Retinal pigment epithelial cell (primary cell): ENCODE measurements around the gene GFRA1.
"Not testable (repeated sequence)": the region's sequence is repeated elsewhere in the genome, so short reads cannot be mapped to it uniquely, and the experiment has no call there.

Experiments
- DNase-seq: peaks from one replicate; pipeline ENCODE4 v3.0.0-alpha.2; 2010; ENCODE audit warnings: low read depth
- H3K4me3 ChIP-seq: 2 replicates; pipeline ENCODE4 v1.5.1; 2011; ENCODE audit warnings: mild to moderate bottlenecking, low read length, control low read depth, moderate library complexity
- TF ChIP-seq, protein P1 (sequence below): conservative IDR thresholded peaks from 2 replicates; pipeline ENCODE4 v1.5.1; 2011; ENCODE audit warnings: low read depth, low read length, control low read depth, inconsistent platforms

The GFRA1 gene

DNA sequence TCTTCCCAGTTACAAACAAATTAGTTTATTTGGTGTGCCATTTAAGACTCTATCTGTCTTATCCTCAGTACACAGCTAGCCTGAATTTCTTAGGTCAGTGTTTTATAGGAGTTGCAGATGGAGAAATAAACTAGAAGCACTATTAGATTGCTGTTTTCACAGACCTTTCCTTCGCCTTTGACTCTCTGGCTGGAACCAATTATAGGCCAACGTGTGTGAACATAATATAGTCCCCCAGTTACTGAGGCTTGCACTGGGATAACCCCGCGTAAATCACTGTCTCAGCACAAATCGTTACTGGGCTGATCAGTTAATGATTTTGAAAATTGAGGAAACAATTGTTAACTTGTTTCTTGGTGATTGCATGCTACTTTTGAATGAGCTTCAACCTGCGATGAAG lies 233.4 kb downstream of the GFRA1 start:
- TF ChIP-seq, protein P1, sequence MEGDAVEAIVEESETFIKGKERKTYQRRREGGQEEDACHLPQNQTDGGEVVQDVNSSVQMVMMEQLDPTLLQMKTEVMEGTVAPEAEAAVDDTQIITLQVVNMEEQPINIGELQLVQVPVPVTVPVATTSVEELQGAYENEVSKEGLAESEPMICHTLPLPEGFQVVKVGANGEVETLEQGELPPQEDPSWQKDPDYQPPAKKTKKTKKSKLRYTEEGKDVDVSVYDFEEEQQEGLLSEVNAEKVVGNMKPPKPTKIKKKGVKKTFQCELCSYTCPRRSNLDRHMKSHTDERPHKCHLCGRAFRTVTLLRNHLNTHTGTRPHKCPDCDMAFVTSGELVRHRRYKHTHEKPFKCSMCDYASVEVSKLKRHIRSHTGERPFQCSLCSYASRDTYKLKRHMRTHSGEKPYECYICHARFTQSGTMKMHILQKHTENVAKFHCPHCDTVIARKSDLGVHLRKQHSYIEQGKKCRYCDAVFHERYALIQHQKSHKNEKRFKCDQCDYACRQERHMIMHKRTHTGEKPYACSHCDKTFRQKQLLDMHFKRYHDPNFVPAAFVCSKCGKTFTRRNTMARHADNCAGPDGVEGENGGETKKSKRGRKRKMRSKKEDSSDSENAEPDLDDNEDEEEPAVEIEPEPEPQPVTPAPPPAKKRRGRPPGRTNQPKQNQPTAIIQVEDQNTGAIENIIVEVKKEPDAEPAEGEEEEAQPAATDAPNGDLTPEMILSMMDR: no peak
- no peak overlapping the region for H3K4me3 ChIP-seq
- no peak for DNase-seq

DNA sequence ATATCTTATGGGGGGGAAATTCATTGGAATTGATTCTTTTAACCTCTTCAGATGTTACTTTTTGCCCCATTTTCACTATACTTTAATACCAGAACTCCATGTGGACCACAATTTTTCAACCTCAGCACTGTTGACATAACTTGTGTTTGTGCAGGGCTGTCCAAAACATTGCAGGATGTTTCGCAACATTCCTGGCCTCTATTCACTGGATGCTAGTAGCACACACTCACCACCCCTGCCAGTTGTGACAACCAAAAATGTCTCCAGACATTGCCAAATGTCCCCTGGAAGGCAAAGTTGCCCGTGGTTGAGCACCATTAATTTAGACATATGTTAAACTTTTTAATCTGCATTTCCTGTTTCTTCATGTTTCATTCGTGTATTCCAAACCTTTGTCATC lies 234.7 kb downstream of the GFRA1 start:
- no peak overlapping the region for H3K4me3 ChIP-seq
- DNase-seq: no peak
- TF ChIP-seq, protein P1: no peak

GRCh38 chr10:116035406-116035805 lies 237.6 kb downstream of the GFRA1 start:
- not testable (repeated sequence) for H3K4me3 ChIP-seq, DNase-seq

DNA sequence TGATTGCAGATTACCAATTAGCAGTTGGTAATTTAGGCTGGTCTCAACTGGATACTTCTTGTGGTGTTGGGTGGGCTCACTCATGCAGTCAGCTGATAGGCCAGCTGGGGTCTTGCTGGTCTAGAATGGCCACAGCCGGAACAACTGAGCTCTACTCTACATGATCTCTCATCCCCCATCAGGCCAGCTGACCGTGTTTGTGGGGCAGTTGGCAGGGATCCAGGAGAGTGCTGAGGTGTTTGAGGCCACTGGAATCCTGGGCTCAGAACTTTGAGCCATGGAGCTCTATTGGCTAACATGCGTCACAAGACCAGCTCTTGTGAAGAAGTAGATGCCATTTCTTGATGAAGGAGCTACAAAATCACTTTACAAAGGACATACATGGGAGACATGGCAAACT lies 242.4 kb downstream of the GFRA1 start:
- no peak overlapping the region for H3K4me3 ChIP-seq
- no peak for DNase-seq
- TF ChIP-seq, protein P1: no peak

GRCh38 chr10:116029826-116030225 lies 243.2 kb downstream of the GFRA1 start:
- TF ChIP-seq, protein P1: no peak
- DNase-seq: no peak
- no peak overlapping the region for H3K4me3 ChIP-seq

DNA sequence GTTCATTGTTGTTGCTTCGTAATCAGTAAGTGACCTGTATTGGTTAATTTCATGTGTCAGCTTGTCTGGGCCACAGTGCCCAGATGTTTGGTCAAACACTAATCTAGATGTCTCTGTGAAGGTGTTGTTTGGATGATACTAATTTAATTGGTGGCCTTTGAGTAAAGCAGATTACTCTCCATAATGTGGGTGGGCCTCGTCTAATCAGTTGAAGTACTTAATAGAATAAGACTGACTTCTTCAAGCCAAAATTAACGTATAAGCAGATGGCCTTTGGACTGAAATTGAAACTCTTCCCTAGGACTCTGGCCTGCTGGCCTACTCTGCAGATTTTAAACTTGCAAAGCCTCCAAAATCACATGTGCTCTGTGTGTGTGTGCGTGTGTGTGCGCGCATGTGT lies 245.7 kb downstream of the GFRA1 start:
- TF ChIP-seq, protein P1: no peak
- DNase-seq: no peak
- no peak overlapping the region for H3K4me3 ChIP-seq

DNA sequence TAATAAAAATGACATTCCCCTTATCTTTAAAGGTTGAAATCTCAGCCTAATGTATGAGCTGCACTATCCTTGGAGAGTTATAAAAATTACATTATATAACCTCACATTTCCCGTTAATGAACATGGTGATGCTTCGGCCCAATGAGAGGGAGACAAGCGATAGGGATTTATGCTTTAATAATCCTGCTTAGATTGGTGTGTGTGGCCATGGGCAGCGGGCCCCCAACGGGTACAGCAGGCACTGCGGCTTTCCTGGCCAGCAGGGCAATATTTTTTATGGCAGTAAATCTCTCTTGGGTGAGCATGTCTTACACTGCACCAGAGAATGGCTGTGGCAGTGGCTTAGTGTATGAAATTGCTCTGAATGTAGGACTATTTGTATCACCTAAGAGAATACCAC lies 246.3 kb downstream of the GFRA1 start:
- no peak overlapping the region for H3K4me3 ChIP-seq
- TF ChIP-seq, protein P1: no peak
- no peak for DNase-seq

DNA sequence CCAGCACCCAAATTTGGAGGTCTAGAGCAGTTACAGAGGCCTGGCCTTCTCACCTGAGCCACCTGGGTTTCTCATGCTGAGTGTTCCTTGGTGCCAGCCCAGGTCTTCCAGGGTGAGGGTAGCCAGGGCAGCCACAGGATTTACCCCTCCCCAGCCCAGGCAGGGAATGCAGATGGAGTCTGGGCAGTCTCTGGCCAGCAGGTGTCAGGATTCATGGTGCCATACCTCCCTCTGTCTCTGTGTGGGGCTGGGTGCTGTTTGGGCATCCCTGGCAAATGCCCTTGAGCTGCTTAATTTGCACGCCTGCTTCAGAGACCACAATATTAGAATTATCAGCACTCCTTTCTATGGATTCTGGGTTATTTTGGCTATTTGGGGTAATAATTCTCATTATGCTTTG lies 246.7 kb downstream of the GFRA1 start:
- TF ChIP-seq, protein P1: peak; percentile 47
- no peak for DNase-seq
- no peak overlapping the region for H3K4me3 ChIP-seq
